Bronchial epithelial cell (primary cell): ENCODE data around the gene INHBB. TPM values are rescaled to one million over a fixed set of nuclear protein-coding genes. Genes with fewer than 3 reads are reported as not detected.

Experiments
- DNase-seq: peaks from one replicate; pipeline ENCODE4 v3.0.0-alpha.2; 2010; ENCODE audit warnings: low read depth
- FAIRE-seq: peaks from 2 replicates; lab custom pipeline; 2011; peaks lifted over from hg19 to GRCh38; lab: Jason Lieb, UNC
- H3K27me3 ChIP-seq: 2 replicates; pipeline ENCODE4 v1.5.1; 2011; ENCODE audit warnings: low read length; ENCODE audit not compliant: control insufficient read depth, insufficient read depth
- H3K36me3 ChIP-seq: 2 replicates; pipeline ENCODE4 v1.5.1; 2011; ENCODE audit warnings: low read length; ENCODE audit not compliant: control insufficient read depth, insufficient read depth
- H3K4me3 ChIP-seq: 2 replicates; pipeline ENCODE4 v1.5.1; 2011; ENCODE audit warnings: mild to moderate bottlenecking, low read depth, low read length, control low read depth
- total RNA-seq: library from RNA; depleted of rRNA; stranded (reverse); fragments of >200 nt; gene quantifications from 2 replicates; pipeline ENCODE4 v1.2.1, GENCODE V29; 2014
- TF ChIP-seq, protein P1 (sequence below): IDR thresholded peaks from 2 replicates; pipeline ENCODE4 v1.5.1; 2011; ENCODE audit warnings: mild to moderate bottlenecking, moderate library complexity, low read length, control low read depth, inconsistent platforms; ENCODE audit not compliant: insufficient read depth, severe bottlenecking

Gene INHBB
- total RNA-seq, 1 donor from 2014 or later: 0.53 TPM

DNA sequence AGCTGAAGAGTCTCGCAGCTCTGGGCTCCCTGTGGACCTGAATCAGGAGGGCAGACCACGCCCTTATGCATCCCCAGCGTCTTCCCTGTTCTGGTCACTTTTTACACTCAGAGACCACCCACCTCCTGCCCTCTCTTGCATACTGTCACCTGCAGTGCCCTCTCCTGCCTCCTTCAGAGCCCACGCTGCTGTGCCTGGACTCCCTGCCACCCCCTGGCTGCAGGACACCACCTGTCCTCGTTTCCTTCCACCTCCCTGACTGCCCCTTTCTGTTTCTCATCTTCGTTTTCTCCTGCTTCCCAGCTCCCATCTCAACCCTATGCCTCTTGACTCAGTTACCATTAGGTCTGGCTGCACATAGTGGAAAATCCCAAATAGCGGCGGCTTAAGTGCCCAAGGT, 9.2 kb upstream of the INHBB start:
- FAIRE-seq: no peak
- Histone ChIP-seq H3K4me3 (no peak overlapping the region), H3K36me3 (no peaks in the 10 kb centered on the region), H3K27me3 (peaks cover 4% of the 10 kb centered on the region)
- DNase-seq: no peak
- TF ChIP-seq, protein P1, sequence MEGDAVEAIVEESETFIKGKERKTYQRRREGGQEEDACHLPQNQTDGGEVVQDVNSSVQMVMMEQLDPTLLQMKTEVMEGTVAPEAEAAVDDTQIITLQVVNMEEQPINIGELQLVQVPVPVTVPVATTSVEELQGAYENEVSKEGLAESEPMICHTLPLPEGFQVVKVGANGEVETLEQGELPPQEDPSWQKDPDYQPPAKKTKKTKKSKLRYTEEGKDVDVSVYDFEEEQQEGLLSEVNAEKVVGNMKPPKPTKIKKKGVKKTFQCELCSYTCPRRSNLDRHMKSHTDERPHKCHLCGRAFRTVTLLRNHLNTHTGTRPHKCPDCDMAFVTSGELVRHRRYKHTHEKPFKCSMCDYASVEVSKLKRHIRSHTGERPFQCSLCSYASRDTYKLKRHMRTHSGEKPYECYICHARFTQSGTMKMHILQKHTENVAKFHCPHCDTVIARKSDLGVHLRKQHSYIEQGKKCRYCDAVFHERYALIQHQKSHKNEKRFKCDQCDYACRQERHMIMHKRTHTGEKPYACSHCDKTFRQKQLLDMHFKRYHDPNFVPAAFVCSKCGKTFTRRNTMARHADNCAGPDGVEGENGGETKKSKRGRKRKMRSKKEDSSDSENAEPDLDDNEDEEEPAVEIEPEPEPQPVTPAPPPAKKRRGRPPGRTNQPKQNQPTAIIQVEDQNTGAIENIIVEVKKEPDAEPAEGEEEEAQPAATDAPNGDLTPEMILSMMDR: no peak

DNA sequence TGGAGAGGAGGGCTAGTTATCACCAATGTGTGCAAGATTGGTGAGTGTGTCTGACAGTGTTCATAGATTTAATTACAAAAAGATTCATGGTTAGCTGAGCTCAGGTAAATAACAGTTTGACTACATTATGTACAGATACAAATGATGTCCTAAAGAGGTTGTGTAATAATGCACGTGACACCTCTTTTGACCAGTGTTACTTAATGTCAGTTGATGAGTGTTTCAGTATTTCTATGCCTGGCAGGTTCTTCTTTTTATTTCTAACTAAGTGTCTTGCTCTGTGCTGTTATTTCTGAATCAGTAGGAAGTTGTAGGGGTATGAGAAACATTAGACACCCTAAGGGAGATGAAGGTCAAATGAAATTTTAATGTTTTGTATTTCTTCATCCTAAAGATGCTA, 7.9 kb upstream of the INHBB start:
- no peak for DNase-seq

DNA sequence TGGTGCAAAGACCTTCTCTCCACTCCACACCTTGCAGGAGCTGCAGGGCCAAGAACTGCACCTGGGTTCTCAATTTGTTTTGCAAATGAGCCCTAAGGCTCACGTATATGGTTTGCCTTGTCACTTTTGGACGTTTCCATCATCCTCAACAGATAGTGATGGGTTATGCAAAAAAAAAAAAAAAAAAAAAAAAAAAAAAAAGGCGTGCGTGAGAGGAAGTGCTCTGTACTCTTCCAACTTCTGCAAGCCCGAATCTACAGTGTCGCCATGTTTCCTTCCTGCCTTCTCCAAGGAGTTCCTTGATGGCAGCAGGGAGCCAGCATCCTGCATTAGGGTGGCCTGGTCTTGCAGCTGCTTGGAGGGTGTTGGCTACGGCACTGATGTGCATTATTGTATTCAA, 4.0 kb upstream of the INHBB start:
- Histone ChIP-seq H3K36me3 (no peaks in the 10 kb centered on the region), H3K27me3 (peaks cover 24% of the 10 kb centered on the region), H3K4me3 (no peak overlapping the region)
- FAIRE-seq: peak; percentile 68
- TF ChIP-seq, protein P1: no peak
- DNase-seq: no peak

More for the DNA sequence above, 7.9 kb upstream of the INHBB start:
- FAIRE-seq: no peak
- H3K27me3 ChIP-seq: peaks cover 12% of the 10 kb centered on the region
- no peak overlapping the region for H3K4me3 ChIP-seq
- TF ChIP-seq, protein P1: no peak
- H3K36me3 ChIP-seq: no peaks in the 10 kb centered on the region

DNA sequence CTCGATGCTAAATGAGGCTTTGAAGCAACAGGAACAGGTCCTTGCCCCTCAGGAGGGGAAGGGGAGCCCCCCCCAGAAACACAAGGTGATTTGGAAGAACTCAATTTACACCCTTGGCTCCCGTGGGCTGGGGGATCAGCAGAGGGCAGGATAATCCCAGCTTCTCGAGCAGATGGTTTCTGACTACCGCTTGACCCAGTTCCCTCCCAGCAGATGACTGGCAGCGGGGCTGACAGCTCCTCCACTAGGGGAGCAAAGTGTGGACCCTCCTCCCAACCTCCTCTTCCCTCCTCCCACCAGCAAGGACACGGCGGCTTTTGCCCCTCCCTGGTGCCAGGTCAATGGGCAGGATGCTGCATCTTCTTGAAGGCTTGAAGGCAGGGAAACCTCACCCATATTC, 3.5 kb upstream of the INHBB start:
- no peaks in the 10 kb centered on the region for H3K36me3 ChIP-seq
- H3K4me3 ChIP-seq: no peak overlapping the region
- FAIRE-seq (no peak), DNase-seq (no peak)
- TF ChIP-seq, protein P1: no peak
- peaks cover 25% of the 10 kb centered on the region for H3K27me3 ChIP-seq

DNA sequence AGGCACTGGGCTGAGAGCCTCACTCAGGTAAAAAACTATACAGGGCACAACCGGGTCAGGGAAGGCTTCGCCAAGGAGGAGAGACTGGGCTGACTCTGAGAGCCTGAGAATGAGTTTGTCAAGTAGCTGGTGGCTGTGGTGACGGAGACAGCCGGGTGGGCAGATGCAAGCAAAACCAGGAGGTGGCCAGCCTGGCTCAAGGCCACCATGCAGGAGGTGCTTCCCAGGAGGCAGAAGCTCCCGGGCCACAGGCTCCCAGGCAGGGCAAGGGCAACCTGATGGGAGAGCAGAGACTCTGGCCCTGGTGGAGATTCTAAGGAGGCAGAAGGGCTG, 2.9 kb upstream of the INHBB start:
- H3K36me3 ChIP-seq: no peaks in the 10 kb centered on the region
- FAIRE-seq (no peak), DNase-seq (no peak)
- TF ChIP-seq, protein P1: no peak
- H3K27me3 ChIP-seq: peaks cover 27% of the 10 kb centered on the region
- no peak overlapping the region for H3K4me3 ChIP-seq

DNA sequence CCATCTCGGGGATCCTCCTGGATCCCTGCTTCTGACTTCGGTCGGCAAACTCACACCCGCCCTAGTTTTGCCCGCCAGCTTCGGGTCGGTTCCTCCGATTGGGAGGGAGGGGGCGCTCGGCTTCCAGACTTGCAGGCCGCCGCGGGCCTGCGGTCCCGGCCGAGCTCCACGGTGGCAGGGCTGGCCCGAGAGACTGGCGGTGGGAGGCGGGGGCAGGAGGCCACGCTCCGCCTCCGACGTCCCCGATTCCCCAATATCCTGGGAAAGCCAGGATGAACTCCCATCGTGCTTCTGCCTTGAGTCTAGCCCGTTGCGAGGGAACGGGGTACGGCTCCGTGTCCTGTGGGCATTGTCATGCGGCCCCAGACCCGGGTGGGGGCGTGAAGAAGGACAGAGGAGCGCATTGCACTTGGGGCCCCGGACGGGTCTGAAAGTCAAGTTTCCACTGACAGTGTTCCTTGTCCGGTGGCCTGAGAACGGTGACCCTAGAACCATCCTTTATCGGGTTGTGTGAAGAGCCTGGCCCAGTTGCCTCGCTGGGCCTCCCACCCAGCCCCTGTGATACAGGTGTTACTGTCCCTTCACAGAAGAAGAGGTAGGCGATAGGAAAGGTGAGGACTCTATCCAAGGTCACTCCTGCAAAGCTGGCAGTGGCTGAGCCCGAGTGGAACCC, 2.4 kb upstream of the INHBB start:
- H3K4me3 ChIP-seq: no peak overlapping the region
- FAIRE-seq: no peak
- peak; percentile 36 for DNase-seq
- no peaks in the 10 kb centered on the region for H3K36me3 ChIP-seq
- TF ChIP-seq, protein P1: peak; percentile 94
- peaks cover 27% of the 10 kb centered on the region for H3K27me3 ChIP-seq
